Nephron progenitor cell (in vitro differentiated cells): ENCODE results near the gene C3.

ENCODE experiments used
- DNase-seq: peaks from one replicate; pipeline ENCODE4 v3.0.0; 2021
- H3K27ac Mint-ChIP-seq: 2 replicates; pipeline ENCODE4 v1.8.0; 2021; ENCODE audit warnings: mild to moderate bottlenecking, moderate library complexity, mixed read lengths
- H3K27me3 Mint-ChIP-seq: 2 replicates; pipeline ENCODE4 v1.8.0; 2021; ENCODE audit warnings: mild to moderate bottlenecking, low read depth, mixed read lengths; ENCODE audit not compliant: poor library complexity
- H3K36me3 Mint-ChIP-seq: 2 replicates; pipeline ENCODE4 v1.8.0; 2021; ENCODE audit warnings: low read depth, mixed read lengths
- H3K4me1 Mint-ChIP-seq: 2 replicates; pipeline ENCODE4 v1.8.0; 2021; ENCODE audit warnings: mixed read lengths
- H3K4me3 Mint-ChIP-seq: 2 replicates; pipeline ENCODE4 v1.8.0; 2021; ENCODE audit warnings: mild to moderate bottlenecking, moderate library complexity, mixed read lengths
- H3K9me3 Mint-ChIP-seq: 2 replicates; pipeline ENCODE4 v1.8.0; 2021; ENCODE audit warnings: mild to moderate bottlenecking, moderate library complexity, mixed read lengths
- TF ChIP-seq, protein P1 (sequence below): fragments of 200-600 bp; sonication (generic); IDR thresholded peaks from 2 replicates; pipeline ENCODE4 v1.5.0; 2021; ENCODE audit warnings: antibody characterized with exemption

C3 gene

DNA sequence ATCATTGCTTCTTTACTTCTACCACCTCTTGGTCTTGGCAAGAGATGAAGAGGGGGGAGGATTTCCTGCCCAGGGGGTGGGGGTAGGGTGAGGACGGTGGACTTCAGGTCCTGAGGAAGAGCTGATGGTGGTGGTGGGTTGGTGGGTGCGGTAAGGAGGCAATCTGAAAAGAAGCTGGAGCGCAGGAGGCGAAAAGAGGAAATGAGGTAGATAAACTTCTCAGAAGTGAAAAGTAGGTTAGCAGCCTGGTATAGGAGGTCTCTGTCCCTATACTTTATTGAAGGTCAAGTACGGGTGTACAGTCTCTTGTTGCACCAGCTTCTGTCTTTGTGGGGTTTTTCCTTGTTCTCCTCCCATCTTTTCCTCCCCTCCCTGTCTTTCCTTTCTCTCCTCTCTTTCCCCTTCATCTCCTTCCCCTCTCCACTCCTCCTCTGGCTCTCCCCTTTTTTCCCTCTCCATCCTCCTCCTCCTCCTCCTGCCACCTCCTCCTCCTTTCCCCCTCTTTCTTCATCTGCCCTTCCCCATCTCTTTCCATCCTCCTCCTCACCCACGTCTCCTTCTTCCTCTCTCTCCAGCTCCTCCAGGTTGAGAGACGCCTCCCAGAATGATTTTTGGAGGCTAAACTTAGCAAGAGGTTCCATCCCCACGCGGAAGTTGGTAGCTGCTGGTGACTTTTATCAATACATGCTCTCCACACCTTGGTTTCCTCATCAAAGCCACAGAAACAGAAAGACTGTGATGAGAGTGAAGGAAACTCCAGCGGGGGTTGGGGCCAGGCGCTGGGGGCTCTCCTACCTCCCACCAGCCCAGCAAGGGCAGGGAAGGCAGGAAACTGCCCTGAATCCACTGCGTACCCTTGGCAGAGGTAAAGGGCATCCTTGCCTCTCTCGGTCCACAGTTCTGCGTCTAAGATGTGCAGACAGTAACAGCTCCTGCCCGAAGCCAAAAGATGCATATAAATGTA, 65.8 kb downstream of the C3 start:
- peaks cover 13% of the 10 kb centered on the region for H3K4me1 Mint-ChIP-seq
- TF ChIP-seq, protein P1, sequence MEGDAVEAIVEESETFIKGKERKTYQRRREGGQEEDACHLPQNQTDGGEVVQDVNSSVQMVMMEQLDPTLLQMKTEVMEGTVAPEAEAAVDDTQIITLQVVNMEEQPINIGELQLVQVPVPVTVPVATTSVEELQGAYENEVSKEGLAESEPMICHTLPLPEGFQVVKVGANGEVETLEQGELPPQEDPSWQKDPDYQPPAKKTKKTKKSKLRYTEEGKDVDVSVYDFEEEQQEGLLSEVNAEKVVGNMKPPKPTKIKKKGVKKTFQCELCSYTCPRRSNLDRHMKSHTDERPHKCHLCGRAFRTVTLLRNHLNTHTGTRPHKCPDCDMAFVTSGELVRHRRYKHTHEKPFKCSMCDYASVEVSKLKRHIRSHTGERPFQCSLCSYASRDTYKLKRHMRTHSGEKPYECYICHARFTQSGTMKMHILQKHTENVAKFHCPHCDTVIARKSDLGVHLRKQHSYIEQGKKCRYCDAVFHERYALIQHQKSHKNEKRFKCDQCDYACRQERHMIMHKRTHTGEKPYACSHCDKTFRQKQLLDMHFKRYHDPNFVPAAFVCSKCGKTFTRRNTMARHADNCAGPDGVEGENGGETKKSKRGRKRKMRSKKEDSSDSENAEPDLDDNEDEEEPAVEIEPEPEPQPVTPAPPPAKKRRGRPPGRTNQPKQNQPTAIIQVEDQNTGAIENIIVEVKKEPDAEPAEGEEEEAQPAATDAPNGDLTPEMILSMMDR = no peak

DNA sequence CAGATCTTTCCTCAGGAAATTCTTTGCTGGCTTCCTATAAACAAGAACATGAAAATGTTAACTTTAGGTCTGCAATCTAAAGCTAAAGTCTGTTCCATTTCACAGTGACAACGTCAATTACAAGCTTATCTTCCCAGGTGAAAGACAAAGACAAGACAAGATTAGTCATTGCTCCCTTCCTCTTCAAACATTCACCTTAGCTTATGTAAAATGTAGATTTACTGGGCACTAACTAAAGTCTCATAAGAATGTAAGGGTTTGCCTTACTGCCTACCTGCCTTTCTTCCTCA, 67.7 kb downstream of the C3 start:
- Mint-ChIP-seq H3K4me1 (peaks cover 4% of the 10 kb centered on the region), H3K4me3 (no peak overlapping the region), H3K27me3 (peaks cover 11% of the 10 kb centered on the region), H3K9me3 (peaks cover 61% of the 10 kb centered on the region), H3K36me3 (no peaks in the 10 kb centered on the region), H3K27ac (no peak overlapping the region)
- no peak for DNase-seq
- TF ChIP-seq, protein P1 = no peak

More for the DNA sequence above, 65.8 kb downstream of the C3 start:
- Mint-ChIP-seq H3K4me3 (no peak overlapping the region), H3K36me3 (no peaks in the 10 kb centered on the region), H3K27ac (no peak overlapping the region), H3K27me3 (peaks cover 9% of the 10 kb centered on the region), H3K9me3 (peaks cover 57% of the 10 kb centered on the region)
- DNase-seq = no peak

DNA sequence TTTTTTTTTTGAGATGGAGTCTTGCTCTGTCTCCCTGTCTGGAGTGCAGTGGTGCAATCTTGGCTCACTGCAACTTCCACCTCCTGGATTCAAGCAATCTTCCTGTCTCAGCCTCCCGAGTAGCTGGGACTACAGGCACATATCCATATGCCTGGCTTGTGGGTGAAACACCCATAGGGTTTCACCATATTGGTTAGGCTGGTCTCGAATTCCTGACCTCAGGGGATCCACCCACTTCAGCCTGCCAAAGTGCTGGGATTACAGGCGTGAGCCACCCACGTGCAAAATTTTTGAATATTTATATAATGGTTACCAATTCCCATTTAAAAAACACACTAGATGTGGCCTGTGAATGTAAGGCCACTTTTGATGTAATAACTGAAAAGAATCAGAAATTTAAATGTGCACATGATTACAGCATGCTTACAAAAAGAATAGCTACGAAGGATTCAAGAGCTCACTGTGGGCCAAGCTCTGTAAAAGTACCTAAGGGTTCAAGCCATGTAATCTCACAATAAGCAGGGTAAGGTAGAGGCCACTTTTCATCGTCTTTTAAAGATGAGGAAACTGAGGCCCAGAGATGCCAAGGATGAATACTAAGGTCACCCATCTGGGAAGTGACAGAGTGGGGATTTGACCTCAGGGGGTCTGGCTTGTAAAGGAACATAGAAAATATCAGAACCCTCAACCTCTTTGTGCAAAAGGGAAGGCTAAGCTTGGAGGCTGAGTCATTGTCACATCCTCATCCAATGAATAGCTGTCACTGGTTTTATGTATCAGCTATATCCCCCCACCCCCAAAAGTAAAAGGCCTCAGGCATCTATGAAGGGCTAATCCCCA, 68.3 kb downstream of the C3 start:
- H3K9me3 Mint-ChIP-seq = peaks cover 61% of the 10 kb centered on the region

DNA sequence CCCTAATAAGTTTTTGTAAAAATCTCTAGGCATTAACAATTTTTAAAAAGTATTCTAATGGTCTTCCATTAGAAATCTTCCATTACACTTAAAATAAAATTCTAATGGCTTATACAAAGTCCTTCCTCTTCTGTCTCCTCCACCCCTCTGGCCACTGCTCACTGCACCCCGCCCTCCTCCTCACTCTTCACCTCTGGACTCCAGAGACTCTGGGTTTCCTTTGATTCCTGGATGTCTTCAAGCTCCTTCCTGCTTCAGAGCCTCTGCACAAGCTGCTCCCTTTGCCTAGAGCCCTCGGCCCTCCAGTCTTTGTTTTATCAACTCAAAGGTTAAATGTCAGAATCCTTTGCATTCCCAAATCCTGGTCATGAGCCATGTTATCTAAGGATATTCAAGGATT, 71.3 kb downstream of the C3 start:
- H3K4me1 Mint-ChIP-seq = no peaks in the 10 kb centered on the region
- no peak overlapping the region for H3K4me3 Mint-ChIP-seq
- H3K27me3 Mint-ChIP-seq = peaks cover 15% of the 10 kb centered on the region
- no peak overlapping the region for H3K27ac Mint-ChIP-seq
- no peak for DNase-seq
- H3K9me3 Mint-ChIP-seq = peaks cover 70% of the 10 kb centered on the region
- no peaks in the 10 kb centered on the region for H3K36me3 Mint-ChIP-seq
- TF ChIP-seq, protein P1 = no peak

More for the DNA sequence above, 68.3 kb downstream of the C3 start:
- Mint-ChIP-seq H3K4me1 (no peaks in the 10 kb centered on the region), H3K27ac (no peak overlapping the region), H3K36me3 (no peaks in the 10 kb centered on the region), H3K27me3 (peaks cover 12% of the 10 kb centered on the region), H3K4me3 (no peak overlapping the region)
- TF ChIP-seq, protein P1 = no peak
- no peak for DNase-seq

GRCh38 chr19:6648141-6648715, 72.2 kb downstream of the C3 start:
- TF ChIP-seq, protein P1 = no peak
- peaks cover 70% of the 10 kb centered on the region for H3K9me3 Mint-ChIP-seq
- H3K4me1 Mint-ChIP-seq = no peaks in the 10 kb centered on the region
- H3K4me3 Mint-ChIP-seq = no peak overlapping the region
- no peak for DNase-seq
- H3K27ac Mint-ChIP-seq = no peak overlapping the region
- peaks cover 15% of the 10 kb centered on the region for H3K27me3 Mint-ChIP-seq
- H3K36me3 Mint-ChIP-seq = no peaks in the 10 kb centered on the region
